ENCODE results near the gene EVL.

EVL gene

DNA sequence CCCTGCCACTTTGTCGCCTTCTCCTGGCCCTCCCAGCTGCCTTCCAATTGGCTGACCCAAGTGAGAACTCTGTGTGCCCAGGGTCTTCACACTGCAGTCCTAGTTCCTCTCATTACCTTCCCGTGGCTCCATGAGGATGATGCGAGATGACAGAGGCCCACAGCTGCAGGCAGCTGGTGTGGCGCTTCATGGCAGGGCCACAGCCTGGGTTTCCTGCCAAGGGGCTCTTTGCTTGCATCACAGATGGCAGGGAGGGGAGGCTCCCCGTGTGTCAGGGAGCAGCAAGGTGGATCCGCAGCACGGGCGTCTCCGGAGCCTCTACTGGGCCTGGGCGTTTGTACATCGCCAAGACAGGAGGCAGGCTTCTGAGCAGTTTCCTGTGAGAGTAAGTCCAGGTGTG, 65.3 kb downstream of the EVL start:
- no peak for DNase-seq (ENCODE audit: low read depth)

GRCh38 chr14:100131181-100131580, 66.0 kb downstream of the EVL start:
- no peak for DNase-seq (ENCODE audit: low read depth)

DNA sequence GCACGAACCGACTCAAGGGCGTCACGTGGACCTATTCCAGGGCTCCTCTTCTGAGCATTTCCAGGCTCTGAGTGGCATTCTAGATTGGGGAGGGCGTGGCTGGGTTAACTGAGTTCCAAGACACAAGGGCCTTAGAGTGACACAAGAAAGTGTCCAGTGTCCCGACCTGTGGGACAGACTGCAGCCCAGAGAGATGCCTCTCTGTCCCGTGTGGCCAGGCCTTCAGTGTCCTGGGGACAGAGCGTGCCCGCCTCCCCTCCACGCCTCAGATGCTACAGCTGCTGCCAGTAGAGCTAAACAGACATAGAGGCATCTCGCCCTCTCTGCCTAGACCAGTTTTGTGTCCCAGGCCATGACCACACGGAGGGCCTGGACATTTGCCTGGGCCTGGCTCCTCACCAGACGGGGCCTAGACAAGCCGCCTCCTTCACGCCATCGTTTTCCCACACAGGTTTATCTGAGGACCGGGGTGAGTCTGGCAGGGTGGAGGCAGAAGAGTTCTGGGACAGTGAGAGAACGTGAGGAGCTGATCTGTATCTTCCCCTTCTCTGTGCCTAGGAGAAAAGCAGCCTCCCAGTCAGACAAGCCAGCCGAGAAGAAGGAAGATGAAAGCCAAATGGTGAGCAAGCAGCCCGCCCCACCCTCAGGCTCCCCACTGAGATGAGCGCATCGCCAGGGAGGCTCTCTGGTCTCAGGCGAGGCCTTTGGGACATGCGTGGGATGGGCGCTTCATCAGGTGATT, 67.1 kb downstream of the EVL start:
- DNase-seq (ENCODE audit: low read depth) = no peak

- DNase-seq (ENCODE audit: low read depth) = no peak
These were observed 67.8 kb downstream of the EVL start for GRCh38 chr14:100132903-100133510.

DNA sequence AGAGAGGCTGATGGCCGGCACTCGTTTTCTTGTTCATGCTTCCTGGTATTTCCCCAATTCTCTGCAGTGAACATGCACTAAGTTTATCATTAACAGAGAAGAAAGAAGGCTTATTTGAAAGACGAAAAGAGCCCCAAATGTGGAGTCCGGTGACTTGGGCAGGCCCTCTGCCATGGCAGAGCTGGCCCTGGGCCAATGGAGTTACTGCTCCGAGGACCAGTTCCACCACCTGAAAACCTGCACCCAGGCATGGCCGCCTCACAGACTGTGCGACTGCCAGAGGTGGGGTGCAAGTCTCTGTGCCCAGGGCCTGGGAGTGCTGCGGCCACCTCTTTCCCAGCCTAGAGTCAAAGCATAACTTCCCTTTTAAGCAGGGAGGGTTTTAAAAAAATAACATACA, 69.4 kb downstream of the EVL start:
- DNase-seq (ENCODE audit: low read depth) = no peak

DNA sequence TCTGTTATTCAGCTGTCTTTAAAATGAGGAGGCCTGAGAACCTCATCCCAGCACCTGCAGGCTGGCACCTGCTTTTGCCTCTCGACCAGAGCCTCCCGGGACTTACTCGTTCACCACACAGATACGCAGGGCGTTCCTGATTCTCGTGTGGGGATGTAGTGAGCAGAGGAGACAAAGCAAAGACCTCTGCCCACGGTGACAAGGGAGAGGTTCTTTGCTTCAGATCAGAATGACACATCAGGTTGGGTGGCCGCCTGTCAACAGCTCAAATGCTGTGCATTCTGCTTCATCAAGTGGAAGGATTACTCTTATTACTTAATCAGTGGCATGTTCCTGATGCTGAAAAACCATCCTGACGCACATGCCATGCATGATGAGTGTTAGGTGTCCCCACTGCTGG, 69.9 kb downstream of the EVL start:
- DNase-seq (ENCODE audit: low read depth) = no peak

GRCh38 chr14:100135784-100136183, 70.6 kb downstream of the EVL start:
- DNase-seq (ENCODE audit: low read depth) = no peak

DNA sequence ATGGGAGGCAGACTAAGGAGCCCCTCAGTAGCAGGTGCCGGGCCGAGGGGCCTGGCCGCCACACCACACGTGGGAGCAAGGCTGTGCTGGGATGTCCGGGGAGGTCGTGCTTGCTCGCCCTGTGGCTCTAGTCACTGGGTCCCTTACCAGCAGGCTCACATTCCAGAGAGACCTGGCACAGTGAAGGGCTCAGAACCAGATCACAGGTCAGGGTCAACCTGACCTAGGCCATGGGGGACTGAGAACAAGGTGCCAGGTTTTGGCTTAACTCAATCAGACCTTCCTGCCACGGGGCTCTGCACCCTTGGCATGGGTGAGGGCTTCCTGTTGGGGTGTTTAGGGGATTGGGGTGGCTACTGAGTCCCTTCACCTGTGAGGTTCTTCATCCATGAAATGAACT, 72.0 kb downstream of the EVL start:
- no peak for DNase-seq (ENCODE audit: low read depth)

DNA sequence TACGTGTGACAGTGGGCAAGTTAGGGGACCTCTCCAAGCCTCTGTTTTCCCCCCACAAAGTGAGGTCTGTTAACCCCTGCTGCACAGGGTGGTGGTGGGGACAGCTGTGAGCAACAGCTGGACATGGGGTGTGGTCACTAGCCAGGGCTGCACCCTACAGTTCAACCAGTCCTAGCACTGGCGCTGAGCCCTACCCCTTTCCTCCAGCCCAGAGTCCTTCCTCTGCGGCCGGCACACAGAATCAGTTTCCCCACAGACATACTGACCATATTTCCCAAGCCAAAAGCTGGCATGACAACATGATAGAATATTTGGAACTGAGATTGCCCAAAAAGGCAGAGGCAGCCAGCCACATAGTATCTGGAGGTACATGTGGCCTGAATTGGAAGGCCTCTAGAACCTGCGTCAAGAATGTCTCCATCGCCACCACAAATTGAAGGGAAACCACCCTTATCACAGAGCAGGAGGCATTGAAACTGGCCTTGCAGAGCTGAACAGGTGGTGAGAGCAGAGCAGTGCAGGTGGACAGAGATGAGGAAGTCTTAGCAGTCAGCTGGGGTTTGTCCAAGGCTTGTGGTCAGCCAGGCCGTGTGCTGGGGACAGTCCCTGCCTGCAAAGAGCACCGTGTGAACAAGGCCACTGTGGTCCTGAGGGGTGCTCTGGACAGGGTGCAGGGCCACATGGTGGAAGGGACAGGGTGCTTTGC, 73.0 kb downstream of the EVL start:
- DNase-seq (ENCODE audit: low read depth) = no peak

DNA sequence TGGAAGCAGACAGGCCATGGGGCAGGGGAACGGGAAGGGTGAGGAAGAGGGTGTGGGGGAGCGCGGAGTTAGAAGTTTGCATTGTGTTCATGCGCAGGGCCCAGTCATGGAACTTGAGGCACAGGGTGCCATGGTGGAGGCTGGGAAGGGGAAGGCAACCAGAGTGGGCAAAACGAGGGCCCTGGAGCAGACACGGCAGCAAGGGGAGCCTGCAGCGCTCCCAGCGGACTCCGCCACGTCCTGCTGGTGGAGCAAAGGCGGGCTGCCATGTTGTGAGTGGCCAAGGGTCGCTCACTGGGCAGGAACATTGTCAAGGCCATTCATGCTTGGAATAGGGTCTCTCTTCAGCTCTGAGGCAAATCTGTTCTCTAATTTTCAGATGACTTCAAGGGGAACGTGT, 73.7 kb downstream of the EVL start:
- no peak for DNase-seq (ENCODE audit: low read depth)

- no peak for DNase-seq (ENCODE audit: low read depth)
These were observed 75.3 kb downstream of the EVL start for GRCh38 chr14:100140452-100141078.

DNA sequence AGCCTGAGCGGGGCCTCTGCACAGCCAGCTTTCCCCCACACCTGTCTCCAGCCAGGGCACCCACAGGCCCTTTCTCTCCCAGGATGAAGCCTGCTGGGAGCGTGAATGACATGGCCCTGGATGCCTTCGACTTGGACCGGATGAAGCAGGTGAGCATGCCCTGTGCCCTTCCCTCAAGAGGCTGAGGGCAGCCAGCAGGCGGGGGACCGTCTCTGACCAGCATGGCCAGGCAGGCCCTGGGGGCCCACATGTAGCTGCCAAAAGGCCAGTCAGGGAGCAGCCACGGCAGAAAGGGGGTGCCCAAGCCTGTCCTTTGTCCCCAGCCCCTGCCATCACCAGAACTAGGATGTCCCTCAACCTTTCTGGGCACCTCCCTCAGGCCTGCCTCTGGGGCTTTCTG, 75.9 kb downstream of the EVL start:
- no peak for DNase-seq (ENCODE audit: low read depth)

GRCh38 chr14:100142073-100143040, 77.1 kb downstream of the EVL start:
- no peak for DNase-seq (ENCODE audit: low read depth)

DNA sequence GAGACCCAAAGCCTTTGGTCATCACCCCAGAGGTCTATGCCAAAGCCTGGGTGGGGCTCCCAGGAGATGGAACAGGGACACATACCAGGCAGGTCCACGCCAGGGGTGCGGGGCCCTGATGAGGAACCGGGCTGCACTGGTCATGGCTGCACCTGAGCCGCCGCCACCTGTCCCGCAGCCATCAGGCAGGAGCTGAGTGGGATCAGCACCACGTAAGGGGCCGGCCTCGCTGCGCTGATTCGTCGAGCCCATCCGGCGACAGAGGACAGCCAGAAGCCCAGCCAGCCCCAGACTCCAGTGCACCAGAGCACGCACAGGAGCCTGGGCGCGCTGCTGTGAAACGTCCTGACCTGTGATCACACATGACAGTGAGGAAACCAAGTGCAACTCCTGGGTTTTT, 78.3 kb downstream of the EVL start:
- DNase-seq (ENCODE audit: low read depth) = no peak

DNA sequence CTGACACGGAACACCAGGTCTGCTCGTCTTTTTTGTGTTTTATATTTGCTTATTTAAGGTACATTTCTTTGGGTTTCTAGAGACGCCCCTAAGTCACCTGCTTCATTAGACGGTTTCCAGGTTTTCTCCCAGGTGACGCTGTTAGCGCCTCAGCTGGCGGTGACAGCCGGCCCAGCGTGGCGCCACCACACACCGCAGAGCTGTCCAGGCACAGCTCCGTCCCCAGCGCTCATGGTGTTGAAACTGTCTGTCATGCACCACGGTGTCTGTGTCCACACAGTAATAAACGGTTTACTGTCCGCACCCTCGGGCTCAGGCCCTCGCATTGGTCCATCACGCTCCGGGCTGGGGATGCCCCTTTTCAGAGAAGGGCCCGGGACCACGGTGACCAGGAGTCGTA, 78.7 kb downstream of the EVL start:
- DNase-seq (ENCODE audit: low read depth) = no peak

DNA sequence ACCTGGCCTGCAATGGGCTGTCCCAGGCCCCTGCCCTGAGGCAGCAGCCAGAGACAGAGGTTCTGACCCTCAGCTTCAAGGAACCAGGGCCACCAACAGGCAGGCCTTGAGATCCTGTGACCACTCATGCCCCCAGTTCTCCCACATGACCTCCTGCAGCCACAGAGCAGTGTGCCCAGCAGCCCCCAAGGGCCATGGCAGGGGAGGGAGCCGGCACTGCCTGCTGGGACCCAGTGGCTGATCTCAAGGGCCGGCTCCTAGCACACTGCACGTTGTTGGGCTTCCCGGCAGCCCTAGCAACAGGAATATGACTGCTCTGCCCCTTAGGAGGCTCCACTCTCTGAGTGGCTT, 79.4 kb downstream of the EVL start:
- no peak for DNase-seq (ENCODE audit: low read depth)

DNA sequence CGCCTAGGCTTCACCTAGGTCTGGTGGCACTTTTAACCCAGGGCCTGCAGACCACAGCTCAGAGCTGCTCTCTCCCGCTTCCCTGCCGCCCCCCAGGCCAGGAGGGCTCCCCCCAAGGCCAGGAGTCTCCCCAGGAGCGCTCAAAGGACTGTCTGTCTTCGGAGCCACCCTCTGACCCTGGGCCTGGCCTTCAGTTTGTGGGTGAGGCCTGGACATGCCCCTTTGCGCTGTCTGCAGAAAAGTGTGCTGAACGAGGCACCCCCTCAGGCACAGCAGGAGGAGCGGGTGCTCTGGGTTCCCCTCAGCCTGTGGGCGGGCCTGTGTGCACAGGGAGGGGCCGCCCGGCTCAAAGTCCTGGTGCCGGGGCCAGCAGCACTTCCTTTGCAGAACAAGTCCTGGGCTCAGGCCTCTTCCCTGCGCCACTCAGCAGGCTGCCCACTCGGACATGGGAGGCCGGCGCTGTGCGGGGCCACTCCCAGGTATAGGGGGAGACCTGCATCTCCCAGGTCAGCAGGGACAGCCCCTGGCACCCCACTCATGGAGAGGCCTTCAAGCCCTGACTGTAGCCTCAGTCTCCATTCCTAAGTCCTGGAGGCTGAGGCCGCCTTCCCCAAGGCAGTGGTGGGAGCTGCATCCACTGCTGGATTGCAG, 79.9 kb downstream of the EVL start:
- DNase-seq (ENCODE audit: low read depth) = no peak

- DNase-seq (ENCODE audit: low read depth) = no peak
These were observed 80.7 kb downstream of the EVL start for GRCh38 chr14:100145682-100146464.

DNA sequence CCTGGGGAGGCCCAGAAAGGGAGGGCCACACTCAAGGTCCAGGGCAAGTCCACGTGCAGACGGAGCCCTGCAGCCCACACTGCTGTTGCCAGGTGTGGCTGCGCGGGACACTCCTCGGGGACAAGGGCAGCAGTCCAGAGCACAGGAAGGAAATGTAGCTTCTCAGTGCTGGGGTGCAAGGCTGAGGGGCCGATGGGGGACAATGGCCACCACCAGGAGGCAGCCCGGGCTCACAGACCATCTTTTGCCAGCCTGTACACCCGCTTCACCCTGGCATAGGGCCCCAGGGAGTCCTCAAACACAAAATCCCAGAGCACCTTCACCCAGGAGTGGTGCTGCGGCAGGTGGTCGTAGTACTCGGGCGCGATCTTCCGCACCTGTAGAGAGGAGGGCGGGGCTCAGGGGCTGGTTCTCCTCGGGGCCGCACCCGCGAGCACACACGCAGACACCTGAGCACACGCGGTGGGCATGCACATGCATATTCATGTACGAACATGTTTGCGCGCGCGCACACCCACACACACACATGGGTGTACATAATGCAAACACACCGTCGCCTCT, 81.4 kb downstream of the EVL start:
- DNase-seq (ENCODE audit: low read depth) = no peak

- peak; percentile 31 for DNase-seq (ENCODE audit: low read depth)
These were observed 82.0 kb downstream of the EVL start for GRCh38 chr14:100147181-100147631.
